CD8-positive, alpha-beta T cell (primary cell): ENCODE results near the gene ARFGAP3. TPM values are rescaled to one million over a fixed set of nuclear protein-coding genes. Genes with fewer than 3 reads are reported as not detected.

Source experiments
- total RNA-seq, 46 experiments: library from RNA in 2 of 46; stranded (reverse) in 2 of 46; gene quantifications; one replicate each; pipeline ENCODE4 v1.2.3 and lab custom pipeline; 2021 to 2026

ARFGAP3 gene
- total RNA-seq, 2 experiments from 2014 or later: 25.4 TPM

Other genes with a start within 250 kb of the ARFGAP3 start
- 100 to 1,000 TPM in 1 of 2 experiments, 10 to 100 TPM in 1; 96.4 to 103 TPM for gene POLDIP3, start 242.4 kb downstream of the ARFGAP3 start, total RNA-seq
- 1 to 10 TPM; 3.4 to 5.0 TPM for gene ATP5MGL, start 216.7 kb downstream of the ARFGAP3 start, total RNA-seq
- 10 to 100 TPM; 43.8 to 50.2 TPM for gene CYB5R3, start 207.9 kb downstream of the ARFGAP3 start, total RNA-seq
- gene A4GALT, start 136.4 kb downstream of the ARFGAP3 start, total RNA-seq: not detected
- gene PACSIN2, start 157.9 kb upstream of the ARFGAP3 start, total RNA-seq: 10 to 100 TPM; 16.8 to 18.5 TPM
- 1 to 10 TPM; 3.5 to 3.9 TPM for gene TTLL1, start 232.1 kb upstream of the ARFGAP3 start, total RNA-seq